GM23338 (cell line): ENCODE results near the gene CCR7. TPM values are rescaled to one million over a fixed set of nuclear protein-coding genes. Genes with fewer than 3 reads are reported as not detected.

Experiments
- ATAC-seq: fragments of 200-7000 bp; cut with Tn5 transposase; 3 replicates; pipeline ENCODE4 v1.9.1; 2020
- DNase-seq: peaks from one replicate; pipeline ENCODE4 v3.0.0-alpha.2; 2015; ENCODE audit warnings: low spot score
- H2AFZ ChIP-seq: fragments of 200-600 bp; sonication (generic); 2 replicates; pipeline ENCODE4 v1.8.0; 2016; ENCODE audit warnings: antibody characterized with exemption, mild to moderate bottlenecking, moderate library complexity
- H3F3A ChIP-seq: fragments of 200-600 bp; sonication (generic); replicated peaks from 2 replicates; pipeline ENCODE4 v1.8.0; 2017; ENCODE audit warnings: antibody characterized with exemption, mixed run types, low read depth
- H3K27ac ChIP-seq: fragments of 200-600 bp; sonication (generic); 2 replicates; pipeline ENCODE4 v1.6.1; 2016; ENCODE audit warnings: low read depth
- H3K27me3 ChIP-seq: fragments of 200-600 bp; sonication (generic); 2 replicates; pipeline ENCODE4 v1.8.0; 2016; ENCODE audit warnings: mild to moderate bottlenecking, mixed run types, moderate library complexity; ENCODE audit not compliant: insufficient read depth
- H3K36me3 ChIP-seq: fragments of 200-600 bp; sonication (generic); 2 replicates; pipeline ENCODE4 v1.8.0; 2016; ENCODE audit warnings: mild to moderate bottlenecking; ENCODE audit not compliant: insufficient read depth
- H3K4me1 ChIP-seq: fragments of 200-600 bp; sonication (generic); 2 replicates; pipeline ENCODE4 v1.8.0; 2016; ENCODE audit warnings: mild to moderate bottlenecking, moderate library complexity; ENCODE audit not compliant: insufficient read depth
- H3K4me2 ChIP-seq: fragments of 200-600 bp; sonication (generic); 2 replicates; pipeline ENCODE4 v1.7.1; 2017; ENCODE audit warnings: mixed run types
- H3K4me3 ChIP-seq: fragments of 200-600 bp; sonication (generic); 2 replicates; pipeline ENCODE4 v1.6.1; 2016; ENCODE audit warnings: mixed run types
- H3K79me2 ChIP-seq: fragments of 200-600 bp; sonication (generic); replicated peaks from 2 replicates; pipeline ENCODE4 v1.8.0; 2017; ENCODE audit warnings: mild to moderate bottlenecking; ENCODE audit not compliant: insufficient read depth
- H3K9me2 ChIP-seq: fragments of 200-600 bp; sonication (generic); 2 replicates; pipeline ENCODE4 v1.8.0; 2017; ENCODE audit not compliant: insufficient read depth
- H4K20me1 ChIP-seq: fragments of 200-600 bp; sonication (generic); replicated peaks from 2 replicates; pipeline ENCODE4 v1.8.0; 2017; ENCODE audit warnings: mild to moderate bottlenecking; ENCODE audit not compliant: insufficient read depth
- H3K27ac Mint-ChIP-seq: 2 replicates; pipeline ENCODE4 v1.8.0; 2020; ENCODE audit warnings: inconsistent platforms, mild to moderate bottlenecking, moderate library complexity, mixed read lengths
- H3K27me3 Mint-ChIP-seq: 3 replicates; pipeline ENCODE4 v1.8.0; 2022; ENCODE audit warnings: low read depth, mild to moderate bottlenecking, moderate library complexity, mixed read lengths, inconsistent platforms; ENCODE audit not compliant: insufficient read depth, poor library complexity
- H3K36me3 Mint-ChIP-seq: 3 replicates; pipeline ENCODE4 v1.8.0; 2021; ENCODE audit warnings: low read depth, mild to moderate bottlenecking, inconsistent platforms, moderate library complexity, mixed read lengths
- H3K4me1 Mint-ChIP-seq: 3 replicates; pipeline ENCODE4 v1.8.0; 2020; ENCODE audit warnings: mild to moderate bottlenecking, inconsistent platforms, mixed read lengths
- H3K4me3 Mint-ChIP-seq: 3 replicates; pipeline ENCODE4 v1.8.0; 2021; ENCODE audit warnings: moderate library complexity, mild to moderate bottlenecking, inconsistent platforms, mixed read lengths
- H3K9me3 Mint-ChIP-seq: 3 replicates; pipeline ENCODE4 v1.8.0; 2020; ENCODE audit warnings: moderate library complexity, mild to moderate bottlenecking, inconsistent platforms, mixed read lengths
- ETS1 ChIP-seq: IDR thresholded peaks from 2 replicates; pipeline ENCODE4 v1.6.1; 2016; ENCODE audit warnings: antibody characterized with exemption
- EZH2 ChIP-seq: fragments of 200-600 bp; sonication (generic); IDR thresholded peaks from one replicate; pipeline ENCODE4 v1.8.0; 2017; ENCODE audit warnings: antibody characterized with exemption, mild to moderate bottlenecking, low read depth; ENCODE audit not compliant: unreplicated experiment
- EZH2phosphoT487 ChIP-seq: fragments of 200-600 bp; sonication (generic); IDR thresholded peaks from one replicate; pipeline ENCODE4 v1.8.1; 2018; ENCODE audit warnings: antibody characterized with exemption; ENCODE audit not compliant: unreplicated experiment
- JUNB ChIP-seq: IDR thresholded peaks from one replicate; pipeline ENCODE4 v1.6.1; 2016; ENCODE audit warnings: antibody characterized with exemption; ENCODE audit not compliant: unreplicated experiment
- POLR2AphosphoS5 ChIP-seq: IDR thresholded peaks from 2 replicates; pipeline ENCODE4 v1.6.1; 2016; ENCODE audit warnings: antibody characterized with exemption, low read depth
- ZNF114 ChIP-seq: fragments of 250-450 bp; sonication (Bioruptor Pico); IDR thresholded peaks from 2 replicates; pipeline ENCODE4 v1.5.0; 2020; ENCODE audit warnings: mild to moderate bottlenecking, moderate library complexity
- ZNF331 ChIP-seq: fragments of 250-450 bp; sonication (Bioruptor Pico); IDR thresholded peaks from 2 replicates; pipeline ENCODE4 v1.5.0; 2020; ENCODE audit warnings: low read depth, mild to moderate bottlenecking, moderate library complexity
- ZNF462 ChIP-seq: fragments of 250-450 bp; sonication (Bioruptor Pico); IDR thresholded peaks from 2 replicates; pipeline ENCODE4 v1.5.0; 2020; ENCODE audit warnings: mild to moderate bottlenecking, moderate library complexity
- polyA plus RNA-seq: library from polyadenylated mRNA; unstranded; fragments of >200 nt; fragmentation: Nextera tagmentation; extraction: Ambion mirVana; gene quantifications from 2 replicates; pipeline ENCODE4 v1.2.1, GENCODE V29; 2016
- total RNA-seq: library from RNA; depleted of rRNA; stranded (reverse); fragments of >200 nt; shearing (Covaris generic); gene quantifications from 2 replicates; pipeline ENCODE4 v1.2.3, GENCODE V29; 2014

The CCR7 gene
- total and polyA plus RNA-seq, 2 experiments from 2014 or later: 0.37 to 0.59 TPM

GRCh38 chr17:40568074-40568836 is 3.0 kb upstream of the CCR7 start:
- H3K36me3 ChIP-seq: peaks cover 7% of the 10 kb centered on the region; the same call in 1 of the 2 replicates
- H3F3A ChIP-seq: no peaks in the 10 kb centered on the region
- no peak overlapping the region for H2AFZ ChIP-seq
- H3K27me3 Mint-ChIP-seq: peaks cover 5% of the 10 kb centered on the region
- H3K36me3 Mint-ChIP-seq: peaks cover 4% of the 10 kb centered on the region; the same call in 2 of the 3 replicates
- no peak overlapping the region for H3K4me2 ChIP-seq
- H3K27ac Mint-ChIP-seq: no peak overlapping the region
- H3K4me3 ChIP-seq: no peak overlapping the region
- no peak overlapping the region for H3K4me3 Mint-ChIP-seq
- TF ChIP-seq ETS1: no peak
- TF ChIP-seq POLR2AphosphoS5: no peak
- TF ChIP-seq EZH2phosphoT487: no peak
- no peak for TF ChIP-seq JUNB
- no peak for TF ChIP-seq ZNF462 (CRISPR knock-in tag)
- TF ChIP-seq ZNF331 (CRISPR knock-in tag): no peak
- TF ChIP-seq EZH2: no peak
- TF ChIP-seq ZNF114 (CRISPR knock-in tag): no peak
- peaks cover 11% of the 10 kb centered on the region for H3K9me3 Mint-ChIP-seq
- no peak for ATAC-seq
- peaks cover 7% of the 10 kb centered on the region for H3K4me1 ChIP-seq
- H3K27me3 ChIP-seq: no peaks in the 10 kb centered on the region
- DNase-seq: no peak
- H3K27ac ChIP-seq: no peak overlapping the region
- H3K4me1 Mint-ChIP-seq: peaks cover 24% of the 10 kb centered on the region
- H3K79me2 ChIP-seq: no peaks in the 10 kb centered on the region
- no peaks in the 10 kb centered on the region for H4K20me1 ChIP-seq
- H3K9me2 ChIP-seq: peaks cover 12% of the 10 kb centered on the region; the same call in 1 of the 2 replicates
